Natural killer cell treated with Interleukin-12 subunit alpha and Interleukin-12 subunit beta and Interleukin-15 and Interleukin-18, amount 100 ng/mL, for 72 hours (primary cell): ENCODE results near the gene CRHR1. TPM values are rescaled to one million over a fixed set of nuclear protein-coding genes. Genes with fewer than 3 reads are reported as not detected.

Experiments used
- ATAC-seq, 2 donors: fragments of 150-1000 bp; cut with Tn5 transposase in 1 of 2; sonication (Bioruptor Pico), chemical (Tn5 transposase) in 1 of 2; 2 replicates each; pipeline ENCODE4 v1.10.0; 2021
- DNase-seq: peaks from one replicate; pipeline ENCODE4 v3.0.0; 2022; ENCODE audit warnings: low spot score
- H3K27ac Mint-ChIP-seq, 2 donors: 1 replicate in 1 of 2; 2 replicates in 1 of 2; pipeline ENCODE4 v1.8.0; 2022; ENCODE audit warnings: mixed read lengths in 2 of 2, mild to moderate bottlenecking in 1 of 2, moderate library complexity in 1 of 2
- H3K27me3 Mint-ChIP-seq, 2 donors: 1 replicate in 1 of 2; 2 replicates in 1 of 2; pipeline ENCODE4 v1.8.0; 2022; ENCODE audit warnings: mixed read lengths in 2 of 2
- H3K36me3 Mint-ChIP-seq: one replicate; pipeline ENCODE4 v1.8.0; 2022; ENCODE audit warnings: mixed read lengths
- H3K4me1 Mint-ChIP-seq, 2 donors: 1 replicate in 1 of 2; 2 replicates in 1 of 2; pipeline ENCODE4 v1.8.0; 2022; ENCODE audit warnings: low read depth in 2 of 2, mixed read lengths in 2 of 2, mild to moderate bottlenecking in 1 of 2
- H3K4me3 Mint-ChIP-seq: one replicate; pipeline ENCODE4 v1.8.0; 2022; ENCODE audit warnings: mixed read lengths
- H3K9me3 Mint-ChIP-seq: 2 replicates; pipeline ENCODE4 v1.8.0; 2022; ENCODE audit warnings: mixed read lengths
- total RNA-seq, 2 donors: library from RNA; stranded (reverse); gene quantifications; one replicate each; pipeline ENCODE4 v1.2.3, GENCODE V29; 2022

Gene CRHR1
- total RNA-seq, 2 donors from 2014 or later: not detected

DNA sequence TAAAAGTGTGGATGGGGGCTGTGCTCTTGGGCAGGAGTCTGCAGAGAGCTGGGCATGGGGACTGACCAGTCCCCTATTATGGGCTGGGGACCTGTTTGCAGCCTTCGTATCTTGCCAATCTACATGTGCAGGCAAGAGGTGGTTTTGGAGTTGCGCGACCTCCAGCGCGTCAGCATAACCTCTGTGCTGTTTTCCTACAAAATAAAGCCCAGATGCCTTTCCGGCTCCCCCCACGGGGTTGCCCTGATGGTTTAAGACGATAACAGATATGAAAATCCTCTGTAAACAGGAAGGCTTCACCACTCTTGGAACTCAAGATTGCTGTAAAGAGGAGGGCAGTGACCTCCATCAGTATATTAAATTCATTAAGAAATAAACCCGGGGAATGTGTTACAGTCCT, 44.1 kb downstream of the CRHR1 start:
- Mint-ChIP-seq H3K4me1 (no peaks in the 10 kb centered on the region), H3K4me3 (no peak overlapping the region), H3K36me3 (no peaks in the 10 kb centered on the region), H3K27ac (no peak overlapping the region), H3K9me3 (no peaks in the 10 kb centered on the region), H3K27me3 (peaks cover 0 to 5% of the 10 kb centered on the region in 2 donors)
- DNase-seq: no peak
- ATAC-seq: no peak

DNA sequence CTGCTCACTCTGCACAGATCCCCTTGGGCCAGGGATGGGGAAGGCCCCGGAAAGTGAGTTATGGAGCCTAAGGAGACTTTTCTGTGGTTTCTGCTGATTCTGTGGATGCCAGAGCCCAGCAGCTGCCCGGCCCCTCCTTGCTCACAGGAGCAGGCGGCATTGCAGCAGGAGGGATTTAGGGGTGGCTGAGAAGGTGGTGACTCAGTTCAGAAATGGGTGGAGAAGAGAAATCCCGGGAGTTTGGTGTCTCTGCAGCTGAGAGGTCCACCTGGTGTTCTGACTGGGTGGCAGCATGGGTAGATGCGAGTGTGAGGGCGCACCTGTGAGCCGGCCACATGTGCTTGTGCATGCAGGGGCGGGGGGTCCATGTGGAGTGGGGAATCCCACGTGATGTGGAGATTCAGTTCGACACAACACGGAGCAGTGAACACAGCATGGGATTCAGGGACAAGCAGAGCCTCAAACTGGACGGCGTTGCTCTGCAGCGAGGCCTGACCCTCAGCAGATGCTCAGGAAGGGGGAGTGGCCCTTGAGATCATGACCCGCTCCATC, 44.5 kb downstream of the CRHR1 start:
- DNase-seq (no peak), ATAC-seq (no peak)
- Mint-ChIP-seq H3K27me3 (peaks cover 0 to 5% of the 10 kb centered on the region in 2 donors), H3K4me1 (no peaks in the 10 kb centered on the region), H3K36me3 (no peaks in the 10 kb centered on the region), H3K27ac (no peak overlapping the region), H3K9me3 (no peaks in the 10 kb centered on the region), H3K4me3 (no peak overlapping the region)

GRCh38 chr17:45833920-45834319, 49.8 kb downstream of the CRHR1 start:
- Mint-ChIP-seq H3K4me1 (no peaks in the 10 kb centered on the region), H3K9me3 (no peaks in the 10 kb centered on the region), H3K27ac (no peak overlapping the region), H3K27me3 (peaks cover 0 to 2% of the 10 kb centered on the region in 2 donors), H3K4me3 (no peak overlapping the region), H3K36me3 (no peaks in the 10 kb centered on the region)
- ATAC-seq (no peak), DNase-seq (no peak)

DNA sequence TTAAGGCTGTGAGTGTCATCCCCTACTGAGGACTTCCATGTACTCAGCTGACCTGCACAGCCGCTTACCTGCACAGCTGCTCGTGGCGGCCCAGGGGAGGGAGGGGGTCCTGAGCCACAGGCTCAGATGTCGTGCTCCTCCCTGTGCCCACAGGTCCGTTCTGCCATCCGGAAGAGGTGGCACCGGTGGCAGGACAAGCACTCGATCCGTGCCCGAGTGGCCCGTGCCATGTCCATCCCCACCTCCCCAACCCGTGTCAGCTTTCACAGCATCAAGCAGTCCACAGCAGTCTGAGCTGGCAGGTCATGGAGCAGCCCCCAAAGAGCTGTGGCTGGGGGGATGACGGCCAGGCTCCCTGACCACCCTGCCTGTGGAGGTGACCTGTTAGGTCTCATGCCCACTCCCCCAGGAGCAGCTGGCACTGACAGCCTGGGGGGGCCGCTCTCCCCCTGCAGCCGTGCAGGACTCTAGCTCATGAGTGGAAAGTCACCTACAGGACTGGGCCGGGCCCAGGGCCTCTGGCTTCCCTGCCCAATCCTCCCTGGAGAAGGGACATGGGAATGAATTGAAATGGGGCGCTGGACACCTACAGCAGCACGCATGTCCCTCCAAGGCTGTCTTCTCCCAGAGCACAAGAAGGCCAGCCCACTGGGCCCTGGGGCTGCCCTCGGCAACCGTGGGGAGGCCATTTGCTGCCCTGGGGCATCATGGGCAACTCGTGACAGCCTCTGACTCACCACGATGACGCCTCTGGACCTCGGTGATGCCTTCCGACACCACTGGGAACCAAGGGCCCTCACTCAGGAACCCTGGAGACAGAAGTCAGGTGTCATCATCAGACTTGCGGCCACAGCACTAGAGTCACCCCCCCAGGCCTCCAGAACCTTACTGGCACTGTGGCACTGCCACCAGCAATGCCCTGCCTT, 50.6 kb downstream of the CRHR1 start:
- Mint-ChIP-seq H3K9me3 (no peaks in the 10 kb centered on the region), H3K27me3 (peaks cover 0 to 2% of the 10 kb centered on the region in 2 donors), H3K4me3 (no peak overlapping the region), H3K27ac (no peak overlapping the region), H3K36me3 (no peaks in the 10 kb centered on the region), H3K4me1 (no peaks in the 10 kb centered on the region)
- ATAC-seq (no peak), DNase-seq (peak; percentile 58)

GRCh38 chr17:45835481-45835880, 51.4 kb downstream of the CRHR1 start:
- Mint-ChIP-seq H3K4me1 (no peaks in the 10 kb centered on the region), H3K27me3 (peaks cover 0 to 2% of the 10 kb centered on the region in 2 donors), H3K9me3 (no peaks in the 10 kb centered on the region), H3K36me3 (no peaks in the 10 kb centered on the region), H3K4me3 (no peak overlapping the region), H3K27ac (no peak overlapping the region)
- DNase-seq (no peak), ATAC-seq (no peak)

- no peaks in the 10 kb centered on the region for H3K4me1 Mint-ChIP-seq
- no peaks in the 10 kb centered on the region for H3K36me3 Mint-ChIP-seq
- no peaks in the 10 kb centered on the region for H3K9me3 Mint-ChIP-seq
- peaks cover 0 to 2% of the 10 kb centered on the region in 2 donors for H3K27me3 Mint-ChIP-seq
- ATAC-seq (peak in 1 of 2 donors; percentile 25), DNase-seq (no peak)
- H3K27ac Mint-ChIP-seq: no peak overlapping the region
- no peak overlapping the region for H3K4me3 Mint-ChIP-seq
Observed at GRCh38 chr17:45836047-45837044, 52.2 kb downstream of the CRHR1 start.

GRCh38 chr17:45837187-45837586, 53.1 kb downstream of the CRHR1 start:
- ATAC-seq (no peak), DNase-seq (no peak)
- Mint-ChIP-seq H3K4me3 (no peak overlapping the region), H3K36me3 (no peaks in the 10 kb centered on the region), H3K27ac (no peak overlapping the region), H3K4me1 (no peaks in the 10 kb centered on the region), H3K9me3 (no peaks in the 10 kb centered on the region), H3K27me3 (peaks cover 0 to 2% of the 10 kb centered on the region in 2 donors)

GRCh38 chr17:45837603-45838002, 53.5 kb downstream of the CRHR1 start:
- Mint-ChIP-seq H3K9me3 (no peaks in the 10 kb centered on the region), H3K27ac (no peak overlapping the region), H3K4me3 (no peak overlapping the region), H3K27me3 (peaks cover 0 to 4% of the 10 kb centered on the region in 2 donors), H3K36me3 (no peaks in the 10 kb centered on the region), H3K4me1 (no peaks in the 10 kb centered on the region)
- no peak for DNase-seq
- no peak for ATAC-seq

- Mint-ChIP-seq H3K9me3 (no peaks in the 10 kb centered on the region), H3K27ac (no peak overlapping the region), H3K27me3 (peaks cover 0 to 2% of the 10 kb centered on the region in 2 donors), H3K36me3 (no peaks in the 10 kb centered on the region), H3K4me3 (no peak overlapping the region), H3K4me1 (no peaks in the 10 kb centered on the region)
- DNase-seq (no peak), ATAC-seq (no peak)
Observed at GRCh38 chr17:45838751-45839295, 54.7 kb downstream of the CRHR1 start.

GRCh38 chr17:45839442-45839841, 55.3 kb downstream of the CRHR1 start:
- no peaks in the 10 kb centered on the region for H3K36me3 Mint-ChIP-seq
- H3K27me3 Mint-ChIP-seq: peaks cover 0 to 2% of the 10 kb centered on the region in 2 donors
- ATAC-seq: no peak

GRCh38 chr17:45841186-45841585, 57.1 kb downstream of the CRHR1 start:
- no peaks in the 10 kb centered on the region for H3K9me3 Mint-ChIP-seq
- peaks cover 0 to 2% of the 10 kb centered on the region in 2 donors for H3K27me3 Mint-ChIP-seq
- ATAC-seq (no peak), DNase-seq (peak; percentile 51)
- no peak overlapping the region for H3K27ac Mint-ChIP-seq
- H3K36me3 Mint-ChIP-seq: no peaks in the 10 kb centered on the region
- no peak overlapping the region for H3K4me3 Mint-ChIP-seq
- H3K4me1 Mint-ChIP-seq: no peaks in the 10 kb centered on the region

More at GRCh38 chr17:45839442-45839841, 55.3 kb downstream of the CRHR1 start:
- H3K4me3 Mint-ChIP-seq: no peak overlapping the region
- no peaks in the 10 kb centered on the region for H3K9me3 Mint-ChIP-seq
- H3K27ac Mint-ChIP-seq: no peak overlapping the region
- no peak for DNase-seq
- no peaks in the 10 kb centered on the region for H3K4me1 Mint-ChIP-seq

DNA sequence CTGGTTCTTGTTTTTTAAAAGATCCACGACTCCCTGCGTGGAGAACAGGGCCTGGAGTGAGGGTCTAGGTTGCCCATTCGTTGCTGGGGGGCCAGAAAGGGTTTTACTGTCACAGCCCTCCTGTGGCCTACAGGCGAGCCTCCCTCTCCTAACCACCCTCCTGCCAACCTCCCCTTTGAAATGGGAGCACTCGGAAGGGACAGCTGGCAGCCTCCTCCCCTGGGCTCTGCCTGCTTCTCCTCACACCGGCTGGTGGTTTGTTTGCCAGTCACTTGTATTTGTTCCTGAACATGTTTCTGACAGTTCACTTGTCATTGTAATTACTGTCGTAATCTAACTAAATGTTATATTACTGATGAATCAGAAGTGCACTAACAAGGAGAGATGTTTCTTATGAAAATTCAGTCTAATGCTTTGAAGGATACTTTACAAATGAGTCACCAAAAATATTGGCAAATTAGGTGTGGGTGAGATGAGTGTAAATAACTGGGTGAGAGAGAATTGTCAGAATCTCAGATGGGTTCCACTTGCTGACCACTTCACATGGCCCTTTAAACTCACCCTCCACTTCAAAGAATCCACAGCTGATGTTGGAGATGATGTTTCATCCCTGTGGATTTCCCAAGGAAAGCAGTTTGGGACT, 57.9 kb downstream of the CRHR1 start:
- Mint-ChIP-seq H3K4me3 (no peak overlapping the region), H3K36me3 (no peaks in the 10 kb centered on the region), H3K27me3 (peaks cover 0 to 2% of the 10 kb centered on the region in 2 donors), H3K9me3 (no peaks in the 10 kb centered on the region), H3K4me1 (no peaks in the 10 kb centered on the region), H3K27ac (no peak overlapping the region)
- DNase-seq: peak; percentile 47
- no peak for ATAC-seq

- no peaks in the 10 kb centered on the region for H3K4me1 Mint-ChIP-seq
- no peak overlapping the region for H3K27ac Mint-ChIP-seq
- H3K36me3 Mint-ChIP-seq: no peaks in the 10 kb centered on the region
- peak; percentile 25 for DNase-seq
- H3K9me3 Mint-ChIP-seq: no peaks in the 10 kb centered on the region
- H3K27me3 Mint-ChIP-seq: peaks cover 0 to 5% of the 10 kb centered on the region in 2 donors
- ATAC-seq: no peak
- H3K4me3 Mint-ChIP-seq: no peak overlapping the region
Observed at GRCh38 chr17:45843722-45844121, 59.6 kb downstream of the CRHR1 start.
